Gastroesophageal sphincter (tissue), 3 donors: Measurements from ENCODE around the gene CSTB.

Source experiments
- CTCF ChIP-seq, 4 experiments: fragments of 200-600 bp in 2 of 4; fragments of 450-650 bp in 2 of 4; sonication (generic) in 1 of 4; IDR thresholded peaks; one replicate each; pipeline ENCODE4 v1.5.1; 2017 to 2019; ENCODE audit warnings: antibody characterized with exemption in 4 of 4, mild to moderate bottlenecking in 2 of 4, moderate library complexity in 2 of 4
- EP300 ChIP-seq: sonication (generic); formaldehyde crosslinking; IDR thresholded peaks from one replicate; pipeline ENCODE4 v1.6.1; 2017; ENCODE audit warnings: antibody characterized with exemption, mild to moderate bottlenecking
- POLR2A ChIP-seq, 2 donors: fragments of 450-650 bp; IDR thresholded peaks; one replicate each; pipeline ENCODE4 v1.6.1; 2017; ENCODE audit warnings: antibody characterized with exemption in 2 of 2, mild to moderate bottlenecking in 2 of 2, moderate library complexity in 1 of 2
- POLR2AphosphoS5 ChIP-seq: sonication (generic); formaldehyde crosslinking; IDR thresholded peaks from one replicate; pipeline ENCODE4 v1.6.1; 2017; ENCODE audit warnings: antibody characterized with exemption

GRCh38 chr21:43774163-43774562, 1.9 kb downstream of the CSTB start:
- TF ChIP-seq CTCF (IDR thresholded peaks at IDR 0.05): no peak
- TF ChIP-seq POLR2AphosphoS5: no peak
- no peak for TF ChIP-seq POLR2A (IDR thresholded peaks at IDR 0.05)
- TF ChIP-seq EP300: no peak
